GM12878 (cell line): ENCODE results near the gene PROM1. TPM values are rescaled to one million over a fixed set of nuclear protein-coding genes. Genes with fewer than 3 reads are reported as not detected.

ENCODE experiments used
- BCL3 ChIP-seq: IDR thresholded peaks from 2 replicates; pipeline ENCODE4 v1.6.1; 2011; ENCODE audit warnings: borderline replicate concordance, low read depth, mild to moderate bottlenecking, moderate library complexity, low read length; ENCODE audit not compliant: insufficient read depth, poor library complexity, severe bottlenecking
- CBX3 ChIP-seq: fragments of 200-600 bp; sonication (generic); IDR thresholded peaks from 2 replicates; pipeline ENCODE4 v1.6.1; 2016; ENCODE audit warnings: low read depth, borderline replicate concordance
- E2F4 ChIP-seq: IDR thresholded peaks from 2 replicates; pipeline ENCODE4 v1.6.1; 2012; ENCODE audit warnings: low read depth, low read length, improper control_type of control experiment
- MYB ChIP-seq: fragments of 150-350 bp; IDR thresholded peaks from 2 replicates; pipeline ENCODE4 v1.6.1; 2014; ENCODE audit warnings: mild to moderate bottlenecking, low read depth, low read length, borderline replicate concordance
- ZBTB4 ChIP-seq: fragments of 450-650 bp; formaldehyde crosslinking; IDR thresholded peaks from 2 replicates; pipeline ENCODE4 v1.4.0; 2022; ENCODE audit warnings: mild to moderate bottlenecking, moderate library complexity
- ZNF207 ChIP-seq: fragments of 450-650 bp; IDR thresholded peaks from 2 replicates; pipeline ENCODE4 v1.6.1; 2014; ENCODE audit warnings: antibody characterized with exemption, mild to moderate bottlenecking, borderline replicate concordance
- ZNF274 ChIP-seq: IDR thresholded peaks from one replicate; pipeline ENCODE4 v1.8.0; 2011; ENCODE audit not compliant: insufficient read length, insufficient read depth
- polyA plus RNA-seq, 11 experiments: library from polyadenylated mRNA; depleted of rRNA in 4 of 11; unstranded in 6 of 11; stranded (reverse) in 5 of 11; fragments of >200 nt; fragmentation: Nextera tagmentation in 4 of 11; fragmentation: Illumina TruSeq in 1 of 11; extraction: Ambion mirVana in 4 of 11; extraction: Trizol in 1 of 11; gene quantifications; 1 replicate in 1 of 11; 2 replicates in 10 of 11; pipeline versions ENCODE4 v1.2.1 to v1.2.3, GENCODE V29; 2011 to 2016; ENCODE audit warnings: inconsistent platforms in 2 of 11, missing spikeins in 2 of 11, low read depth in 1 of 11
- total RNA-seq, 4 experiments: library from RNA; depleted of rRNA in 3 of 4; stranded (reverse); fragments of >200 nt in 3 of 4; fragmentation: Illumina TruSeq in 1 of 4; extraction: Trizol in 1 of 4; gene quantifications; 2 replicates each; pipeline versions ENCODE4 v1.2.1 to v1.2.3, GENCODE V29; 2013 to 2021
- TF ChIP-seq, protein P1 (sequence below): fragments of 150-350 bp; IDR thresholded peaks from 2 replicates; pipeline ENCODE4 v1.6.1; 2016; ENCODE audit warnings: low read depth, low read length
- TF ChIP-seq, protein P2 (sequence below): IDR thresholded peaks from 2 replicates; pipeline ENCODE4 v1.6.1; 2012; ENCODE audit warnings: low read depth, low read length, improper control_type of control experiment

The PROM1 gene
- total and polyA plus RNA-seq, 10 of the 15 experiments (the other 5 are each of a cell fraction or from before 2014, with no cell fraction given) = 0.08 to 0.31 (median 0.18) TPM; not detected in 7

DNA sequence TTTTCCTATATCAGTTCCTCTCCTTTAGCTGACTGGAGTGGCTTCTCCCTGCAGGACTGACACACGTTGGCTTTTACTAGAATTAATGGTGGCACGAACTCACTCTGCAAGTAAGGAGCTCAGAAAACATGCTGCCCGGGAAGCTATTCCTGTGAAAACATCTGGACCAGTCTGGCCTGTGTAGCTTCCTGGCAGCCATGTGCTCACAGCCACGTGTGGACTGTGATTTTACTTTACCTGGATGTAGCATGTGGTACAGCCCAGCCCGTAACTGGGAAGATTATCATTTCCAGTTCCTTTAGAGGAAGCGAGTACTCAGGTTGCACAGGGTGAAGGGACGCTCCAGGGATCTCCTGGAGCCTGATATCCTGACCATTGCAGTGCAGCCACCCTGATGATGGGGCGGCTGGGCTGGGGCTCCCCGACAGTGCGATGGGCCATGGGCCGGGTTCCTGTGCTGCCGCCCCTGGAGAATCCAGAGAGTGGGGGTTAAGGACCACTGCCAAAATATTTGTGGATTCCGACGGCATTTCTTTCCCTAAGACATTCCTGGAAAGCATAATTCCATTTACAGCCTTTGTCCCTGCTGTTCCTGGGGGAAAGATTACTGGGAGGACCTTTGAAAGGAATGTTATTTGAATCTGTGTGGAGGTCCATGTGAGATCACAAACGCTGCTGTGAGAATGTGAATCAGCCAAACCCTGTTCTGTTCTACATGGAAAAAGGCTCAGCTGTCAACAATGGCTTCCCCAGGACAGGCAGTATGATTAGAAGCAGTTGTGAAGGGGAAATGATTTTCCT, 35.0 kb downstream of the PROM1 start (continued):
- TF ChIP-seq, protein P1, sequence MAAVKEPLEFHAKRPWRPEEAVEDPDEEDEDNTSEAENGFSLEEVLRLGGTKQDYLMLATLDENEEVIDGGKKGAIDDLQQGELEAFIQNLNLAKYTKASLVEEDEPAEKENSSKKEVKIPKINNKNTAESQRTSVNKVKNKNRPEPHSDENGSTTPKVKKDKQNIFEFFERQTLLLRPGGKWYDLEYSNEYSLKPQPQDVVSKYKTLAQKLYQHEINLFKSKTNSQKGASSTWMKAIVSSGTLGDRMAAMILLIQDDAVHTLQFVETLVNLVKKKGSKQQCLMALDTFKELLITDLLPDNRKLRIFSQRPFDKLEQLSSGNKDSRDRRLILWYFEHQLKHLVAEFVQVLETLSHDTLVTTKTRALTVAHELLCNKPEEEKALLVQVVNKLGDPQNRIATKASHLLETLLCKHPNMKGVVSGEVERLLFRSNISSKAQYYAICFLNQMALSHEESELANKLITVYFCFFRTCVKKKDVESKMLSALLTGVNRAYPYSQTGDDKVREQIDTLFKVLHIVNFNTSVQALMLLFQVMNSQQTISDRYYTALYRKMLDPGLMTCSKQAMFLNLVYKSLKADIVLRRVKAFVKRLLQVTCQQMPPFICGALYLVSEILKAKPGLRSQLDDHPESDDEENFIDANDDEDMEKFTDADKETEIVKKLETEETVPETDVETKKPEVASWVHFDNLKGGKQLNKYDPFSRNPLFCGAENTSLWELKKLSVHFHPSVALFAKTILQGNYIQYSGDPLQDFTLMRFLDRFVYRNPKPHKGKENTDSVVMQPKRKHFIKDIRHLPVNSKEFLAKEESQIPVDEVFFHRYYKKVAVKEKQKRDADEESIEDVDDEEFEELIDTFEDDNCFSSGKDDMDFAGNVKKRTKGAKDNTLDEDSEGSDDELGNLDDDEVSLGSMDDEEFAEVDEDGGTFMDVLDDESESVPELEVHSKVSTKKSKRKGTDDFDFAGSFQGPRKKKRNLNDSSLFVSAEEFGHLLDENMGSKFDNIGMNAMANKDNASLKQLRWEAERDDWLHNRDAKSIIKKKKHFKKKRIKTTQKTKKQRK = no peak
- TF ChIP-seq BCL3 (no peak), ZBTB4 (CRISPR knock-in tag) (no peak), ZNF274 (no peak), MYB (no peak), ZNF207 (no peak), CBX3 (no peak), E2F4 (no peak)
- TF ChIP-seq, protein P2, sequence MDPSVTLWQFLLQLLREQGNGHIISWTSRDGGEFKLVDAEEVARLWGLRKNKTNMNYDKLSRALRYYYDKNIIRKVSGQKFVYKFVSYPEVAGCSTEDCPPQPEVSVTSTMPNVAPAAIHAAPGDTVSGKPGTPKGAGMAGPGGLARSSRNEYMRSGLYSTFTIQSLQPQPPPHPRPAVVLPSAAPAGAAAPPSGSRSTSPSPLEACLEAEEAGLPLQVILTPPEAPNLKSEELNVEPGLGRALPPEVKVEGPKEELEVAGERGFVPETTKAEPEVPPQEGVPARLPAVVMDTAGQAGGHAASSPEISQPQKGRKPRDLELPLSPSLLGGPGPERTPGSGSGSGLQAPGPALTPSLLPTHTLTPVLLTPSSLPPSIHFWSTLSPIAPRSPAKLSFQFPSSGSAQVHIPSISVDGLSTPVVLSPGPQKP = no peak
